ENCODE measurements around the gene CALU.

CALU gene

DNA sequence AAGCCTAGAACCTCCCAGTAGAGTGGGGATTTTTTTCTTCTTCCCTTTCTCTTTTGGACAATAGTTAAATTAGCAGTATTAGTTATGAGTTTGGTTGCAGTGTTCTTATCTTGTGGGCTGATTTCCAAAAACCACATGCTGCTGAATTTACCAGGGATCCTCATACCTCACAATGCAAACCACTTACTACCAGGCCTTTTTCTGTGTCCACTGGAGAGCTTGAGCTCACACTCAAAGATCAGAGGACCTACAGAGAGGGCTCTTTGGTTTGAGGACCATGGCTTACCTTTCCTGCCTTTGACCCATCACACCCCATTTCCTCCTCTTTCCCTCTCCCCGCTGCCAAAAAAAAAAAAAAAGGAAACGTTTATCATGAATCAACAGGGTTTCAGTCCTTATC is 31.1 kb downstream of the CALU start:
- H3K4me3 ChIP-seq (replicated peaks in 1 of 2; ENCODE audit: low read depth in 2 of 2, low read length in 2 of 2): no peak overlapping the region
- peak in 1 of 2 donors; percentile 70 for DNase-seq (ENCODE audit: low read depth in 2 of 2)
- TF ChIP-seq, protein P1, sequence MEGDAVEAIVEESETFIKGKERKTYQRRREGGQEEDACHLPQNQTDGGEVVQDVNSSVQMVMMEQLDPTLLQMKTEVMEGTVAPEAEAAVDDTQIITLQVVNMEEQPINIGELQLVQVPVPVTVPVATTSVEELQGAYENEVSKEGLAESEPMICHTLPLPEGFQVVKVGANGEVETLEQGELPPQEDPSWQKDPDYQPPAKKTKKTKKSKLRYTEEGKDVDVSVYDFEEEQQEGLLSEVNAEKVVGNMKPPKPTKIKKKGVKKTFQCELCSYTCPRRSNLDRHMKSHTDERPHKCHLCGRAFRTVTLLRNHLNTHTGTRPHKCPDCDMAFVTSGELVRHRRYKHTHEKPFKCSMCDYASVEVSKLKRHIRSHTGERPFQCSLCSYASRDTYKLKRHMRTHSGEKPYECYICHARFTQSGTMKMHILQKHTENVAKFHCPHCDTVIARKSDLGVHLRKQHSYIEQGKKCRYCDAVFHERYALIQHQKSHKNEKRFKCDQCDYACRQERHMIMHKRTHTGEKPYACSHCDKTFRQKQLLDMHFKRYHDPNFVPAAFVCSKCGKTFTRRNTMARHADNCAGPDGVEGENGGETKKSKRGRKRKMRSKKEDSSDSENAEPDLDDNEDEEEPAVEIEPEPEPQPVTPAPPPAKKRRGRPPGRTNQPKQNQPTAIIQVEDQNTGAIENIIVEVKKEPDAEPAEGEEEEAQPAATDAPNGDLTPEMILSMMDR (IDR thresholded peaks at IDR 0.05; ENCODE audit: low read depth, low read length): no peak

DNA sequence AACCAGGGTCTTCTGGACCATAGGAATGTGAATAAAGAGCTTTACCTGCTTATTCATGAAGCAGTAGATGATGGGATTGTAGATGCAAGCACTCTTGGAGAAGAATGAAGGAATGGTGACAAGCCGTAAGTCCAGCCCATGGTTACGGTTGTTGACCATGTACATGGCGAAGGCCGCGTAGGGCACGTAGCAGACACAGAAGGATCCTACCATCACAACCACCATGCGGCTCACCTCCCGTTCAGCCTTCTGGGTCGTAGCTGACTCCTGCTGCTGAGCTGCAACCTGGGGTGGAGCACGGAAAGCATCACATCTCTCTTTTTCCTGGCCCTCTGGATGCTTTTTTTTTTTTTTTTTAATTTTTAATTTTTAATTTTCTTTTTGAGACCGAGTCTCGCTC is 34.4 kb downstream of the CALU start:
- no peak for DNase-seq (ENCODE audit: low read depth in 2 of 2)
- TF ChIP-seq, protein P1 (IDR thresholded peaks at IDR 0.05; ENCODE audit: low read depth, low read length): no peak
- no peak overlapping the region for H3K4me3 ChIP-seq (replicated peaks in 1 of 2; ENCODE audit: low read depth in 2 of 2, low read length in 2 of 2)

DNA sequence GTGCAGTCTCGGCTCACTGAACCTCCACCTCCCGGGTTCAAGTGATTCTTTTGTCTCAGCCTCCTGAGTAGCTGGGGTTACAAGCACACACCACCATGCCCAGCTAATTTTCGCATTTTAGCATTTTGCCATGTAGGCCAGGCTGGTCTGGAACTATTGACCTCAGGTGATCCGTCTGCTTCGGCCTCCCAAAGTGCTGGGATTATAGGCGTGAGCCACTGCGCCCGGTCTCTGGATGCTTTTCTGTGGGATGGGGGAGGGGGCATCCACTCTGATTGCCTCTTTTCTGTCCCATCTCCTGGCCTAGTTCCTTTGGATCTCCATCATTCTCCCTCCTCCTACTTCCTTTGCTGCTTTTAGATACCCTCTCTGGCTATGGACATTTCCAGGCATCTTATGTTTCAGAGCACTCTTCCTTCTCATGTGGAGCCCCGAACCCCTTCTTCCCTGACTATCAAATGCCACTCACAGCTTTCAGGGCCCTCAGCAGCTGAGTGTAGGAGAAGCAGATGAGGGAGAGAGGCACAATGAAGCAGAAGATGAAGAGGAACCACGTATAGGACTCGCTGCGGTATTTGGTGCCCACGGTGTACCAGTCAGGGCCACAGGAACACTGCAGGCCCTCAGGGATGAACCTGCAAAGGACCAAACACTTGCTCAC is 35.0 kb downstream of the CALU start:
- H3K4me3 ChIP-seq (replicated peaks in 1 of 2; ENCODE audit: low read depth in 2 of 2, low read length in 2 of 2): no peak overlapping the region
- TF ChIP-seq, protein P1 (IDR thresholded peaks at IDR 0.05; ENCODE audit: low read depth, low read length): no peak

DNA sequence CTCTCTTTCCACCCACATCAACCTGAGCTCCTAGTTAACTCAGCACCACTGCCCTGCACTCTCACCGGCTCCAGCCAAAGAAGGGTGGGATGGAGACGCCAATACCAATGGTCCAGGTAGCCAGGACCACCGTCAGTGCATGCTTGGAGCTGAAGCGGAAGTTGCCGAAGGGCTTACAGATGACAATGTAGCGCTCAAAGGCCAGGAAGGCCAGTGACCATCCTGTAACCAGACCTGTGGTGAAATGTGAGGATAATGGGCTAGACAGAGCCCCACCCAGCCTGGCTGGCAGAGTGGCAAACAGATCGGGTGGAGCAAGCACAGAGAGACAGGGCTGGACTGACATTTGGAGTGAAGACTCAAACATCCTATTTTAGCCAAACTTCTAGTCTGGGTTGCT is 35.8 kb downstream of the CALU start:
- TF ChIP-seq, protein P1 (IDR thresholded peaks at IDR 0.05; ENCODE audit: low read depth, low read length): no peak
- DNase-seq (ENCODE audit: low read depth in 2 of 2): no peak
- H3K4me3 ChIP-seq (replicated peaks in 1 of 2; ENCODE audit: low read depth in 2 of 2, low read length in 2 of 2): no peak overlapping the region

More for the DNA sequence above, 35.0 kb downstream of the CALU start:
- no peak for DNase-seq (ENCODE audit: low read depth in 2 of 2)

DNA sequence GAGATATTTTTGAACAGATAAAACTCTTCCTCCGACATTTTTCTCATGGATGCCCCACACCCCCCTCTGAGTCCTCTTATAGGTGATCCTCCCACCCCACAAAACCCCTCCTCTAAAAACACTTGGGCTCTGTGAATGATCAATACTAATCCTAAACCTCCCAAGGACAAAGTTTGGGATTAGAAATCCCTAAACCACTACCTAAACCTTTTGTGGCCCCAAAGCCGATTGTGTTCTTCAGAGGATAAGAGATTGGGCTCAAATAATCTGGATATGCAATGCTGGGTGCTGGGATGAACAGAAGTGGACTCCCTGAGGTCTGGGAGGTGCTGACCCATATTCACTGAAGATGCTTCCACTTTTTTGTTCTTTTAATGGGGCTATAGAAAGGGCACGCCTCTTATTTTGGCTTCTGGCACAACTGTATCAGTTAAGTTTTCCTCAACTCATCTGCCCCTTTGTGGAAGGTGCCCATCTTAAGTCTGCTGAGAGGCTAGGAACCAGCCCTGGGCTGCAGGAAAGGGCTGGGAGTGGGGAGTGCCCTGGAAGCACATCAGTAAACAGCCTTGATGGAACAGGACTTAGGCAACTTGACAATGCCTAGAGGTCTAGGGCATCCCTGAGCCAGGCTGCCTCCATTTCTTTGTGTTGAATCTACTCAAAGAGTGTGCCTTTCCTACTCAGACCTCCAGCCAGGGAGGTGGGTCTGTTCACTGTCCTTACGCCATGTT is 36.8 kb downstream of the CALU start, which contains the start of gene OPN1SW:
OPN1SW (minus strand) TSS at position 51 of the 731 bp plus-strand sequence; CDS start at position 38, 13 bp downstream.
- DNase-seq (ENCODE audit: low read depth in 2 of 2): no peak
- H3K4me3 ChIP-seq (replicated peaks in 1 of 2; ENCODE audit: low read depth in 2 of 2, low read length in 2 of 2): no peak within 1 kb of the TSS
- TF ChIP-seq, protein P1 (IDR thresholded peaks at IDR 0.05; ENCODE audit: low read depth, low read length): no peak

DNA sequence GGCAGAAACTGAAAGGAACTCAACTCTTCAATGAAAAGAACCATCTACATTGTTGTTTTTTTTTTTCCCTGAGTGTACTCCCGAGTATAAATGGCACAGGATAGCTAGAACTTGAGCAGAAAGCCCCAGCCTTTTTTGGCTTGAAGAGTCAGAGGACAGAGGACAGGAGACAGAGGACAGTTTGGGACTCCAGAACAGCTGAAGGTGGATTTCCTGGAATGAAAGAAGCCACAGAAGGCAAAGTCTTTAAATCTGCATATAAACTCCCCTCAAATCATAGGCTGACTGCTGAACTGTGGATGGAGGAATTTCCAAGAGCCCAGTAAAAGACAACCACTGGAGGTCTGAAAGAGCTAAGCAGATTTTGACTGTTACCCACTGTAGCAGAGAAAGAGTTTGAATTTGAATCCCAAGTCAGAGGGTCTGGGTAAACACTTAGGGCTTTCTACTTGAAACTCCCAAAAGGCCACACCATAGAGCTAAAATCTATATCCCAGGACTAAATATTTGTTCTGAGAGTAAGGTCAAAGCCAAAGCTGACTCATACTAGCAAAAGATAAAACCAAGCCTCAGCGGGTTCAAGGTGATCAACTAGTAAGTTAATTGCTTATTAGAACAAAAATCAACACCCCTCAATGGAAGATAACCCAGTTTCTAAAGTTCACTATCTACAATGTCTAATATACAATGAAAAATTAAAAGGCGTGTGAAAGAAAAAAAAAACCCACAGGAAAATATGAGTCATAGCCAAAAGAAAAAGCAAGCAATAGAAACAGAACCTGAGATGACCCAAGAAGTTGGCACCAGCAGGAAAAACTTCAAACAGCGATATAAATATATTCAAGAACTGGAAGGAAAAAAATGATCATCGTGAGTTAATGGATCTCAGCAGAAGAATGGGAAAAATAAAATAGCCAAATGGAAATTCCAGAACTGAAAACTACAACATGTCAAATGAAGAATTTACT is 38.3 kb downstream of the CALU start:
- no peak overlapping the region for H3K4me3 ChIP-seq (replicated peaks in 1 of 2; ENCODE audit: low read depth in 2 of 2, low read length in 2 of 2)
- DNase-seq (ENCODE audit: low read depth in 2 of 2): peak; percentile 30 to 70
- TF ChIP-seq, protein P1 (IDR thresholded peaks at IDR 0.05; ENCODE audit: low read depth, low read length): no peak
